ENCODE measurements around the gene ADRA1B. TPM values are rescaled to one million over a fixed set of nuclear protein-coding genes. Genes with fewer than 3 reads are reported as not detected.

The ADRA1B gene
- total RNA-seq, 1 experiment from 2014 or later, result not detected

DNA sequence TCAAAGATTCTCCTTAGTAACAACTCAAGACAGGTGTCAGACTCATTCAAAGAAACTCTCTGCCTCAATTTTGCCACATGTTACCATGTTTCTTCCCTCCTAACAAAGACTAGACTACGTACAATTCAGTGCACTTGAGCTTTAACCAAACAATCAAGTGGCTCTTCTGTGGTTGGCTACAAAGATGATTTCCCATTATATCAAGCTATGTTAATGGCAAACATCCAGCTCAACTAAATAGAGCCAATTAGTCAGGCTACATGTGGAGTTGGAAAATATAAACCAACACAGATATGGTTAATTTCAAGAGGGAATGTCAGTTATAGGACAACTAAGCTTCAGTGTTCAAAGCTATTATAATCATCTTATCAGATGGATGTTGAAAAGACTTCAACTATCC lies 29.2 kb upstream of the ADRA1B start:
- Histone ChIP-seq H4K20me1 (ENCODE audit: control insufficient read depth, insufficient read depth, insufficient read length) (no peaks in the 10 kb centered on the region), H3K56ac (ENCODE audit: insufficient read length, low read depth, low read length) (no peak overlapping the region), H2AFZ (ENCODE audit: low read length) (no peak overlapping the region), H3K27me3 (ENCODE audit: insufficient read depth, low read length) (no peaks in the 10 kb centered on the region), H3K9me3 (ENCODE audit: control insufficient read depth, low read depth, low read length) (no peaks in the 10 kb centered on the region), H2BK12ac (ENCODE audit: insufficient read length, low read depth, low read length) (no peak overlapping the region), H3K4me2 (ENCODE audit: insufficient read depth, insufficient read length, low read length) (no peak overlapping the region), H3K79me1 (ENCODE audit: insufficient read depth, low read depth, low read length, poor library complexity, severe bottlenecking) (no peaks in the 10 kb centered on the region), H3K14ac (ENCODE audit: insufficient read depth, low read length) (no peak overlapping the region), H3K27ac (ENCODE audit: insufficient read length, low read depth, low read length) (no peak overlapping the region), H3K4me1 (ENCODE audit: insufficient read depth, low read length) (0 out of 2 replicates have a peak, but pooled peaks cover 2% of the 10 kb centered on the region), H2BK20ac (ENCODE audit: low read depth, low read length, poor library complexity, severe bottlenecking) (no peak overlapping the region), H3K23ac (ENCODE audit: insufficient read length, low read depth, low read length) (no peak overlapping the region), H3T11ph (ENCODE audit: low read length) (no peak overlapping the region), H3K23me2 (ENCODE audit: insufficient read length, low read depth, low read length, poor library complexity, severe bottlenecking) (no peaks in the 10 kb centered on the region), H3K18ac (ENCODE audit: insufficient read length, low read depth, low read length) (no peak overlapping the region), H2BK120ac (ENCODE audit: low read depth, low read length, poor library complexity, severe bottlenecking) (no peak overlapping the region), H4K8ac (replicated peaks; ENCODE audit: insufficient read length, low read depth, low read length) (no peak overlapping the region), H3K9ac (ENCODE audit: extremely low read depth, insufficient read length, low read length) (no peak overlapping the region), H4K91ac (ENCODE audit: insufficient read length, low read depth, low read length) (no peak overlapping the region), H2AK5ac (ENCODE audit: insufficient read length, low read length) (no peak overlapping the region), H3K4ac (ENCODE audit: low read depth, low read length) (no peak overlapping the region), H2BK5ac (ENCODE audit: insufficient read length, low read length) (no peak overlapping the region), H3K79me2 (ENCODE audit: insufficient read depth, low read length) (no peaks in the 10 kb centered on the region), H4K5ac (ENCODE audit: insufficient read length, low read depth, low read length) (no peak overlapping the region), H2BK15ac (ENCODE audit: low read depth, low read length) (no peak overlapping the region)
- Mint-ChIP-seq H3K9me3 (no peaks in the 10 kb centered on the region), H3K4me1 (peaks cover 8 to 10% of the 10 kb centered on the region in 2 experiments), H3K36me3 (ENCODE audit: insufficient read depth in 1 of 3, low read depth in 3 of 3) (no peaks in the 10 kb centered on the region), H3K27me3 (ENCODE audit: low read depth) (peaks cover 3% of the 10 kb centered on the region), H3K4me3 (no peak overlapping the region), H3K27ac (no peak overlapping the region)
- TF ChIP-seq, protein P1, sequence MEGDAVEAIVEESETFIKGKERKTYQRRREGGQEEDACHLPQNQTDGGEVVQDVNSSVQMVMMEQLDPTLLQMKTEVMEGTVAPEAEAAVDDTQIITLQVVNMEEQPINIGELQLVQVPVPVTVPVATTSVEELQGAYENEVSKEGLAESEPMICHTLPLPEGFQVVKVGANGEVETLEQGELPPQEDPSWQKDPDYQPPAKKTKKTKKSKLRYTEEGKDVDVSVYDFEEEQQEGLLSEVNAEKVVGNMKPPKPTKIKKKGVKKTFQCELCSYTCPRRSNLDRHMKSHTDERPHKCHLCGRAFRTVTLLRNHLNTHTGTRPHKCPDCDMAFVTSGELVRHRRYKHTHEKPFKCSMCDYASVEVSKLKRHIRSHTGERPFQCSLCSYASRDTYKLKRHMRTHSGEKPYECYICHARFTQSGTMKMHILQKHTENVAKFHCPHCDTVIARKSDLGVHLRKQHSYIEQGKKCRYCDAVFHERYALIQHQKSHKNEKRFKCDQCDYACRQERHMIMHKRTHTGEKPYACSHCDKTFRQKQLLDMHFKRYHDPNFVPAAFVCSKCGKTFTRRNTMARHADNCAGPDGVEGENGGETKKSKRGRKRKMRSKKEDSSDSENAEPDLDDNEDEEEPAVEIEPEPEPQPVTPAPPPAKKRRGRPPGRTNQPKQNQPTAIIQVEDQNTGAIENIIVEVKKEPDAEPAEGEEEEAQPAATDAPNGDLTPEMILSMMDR (conservative IDR thresholded peaks at IDR 0.05), result no peak
- DNase-seq, result no peak
- WGBS (ENCODE audit: extremely low coverage, insufficient read length, low lambda C conversion rate), result no CpG with 5 or more reads among the region's 1 CpG
